Ishikawa (cell line): Measurements from ENCODE around the gene CYSTM1.

ENCODE experiments used
- CEBPB ChIP-seq: IDR thresholded peaks from 2 replicates; pipeline ENCODE4 v1.6.1; 2012
- CREB1 ChIP-seq: IDR thresholded peaks from 2 replicates; pipeline ENCODE4 v1.6.1; 2012; ENCODE audit warnings: low read depth
- EGR1 ChIP-seq: IDR thresholded peaks from 2 replicates; pipeline ENCODE4 v1.6.1; 2012
- EP300 ChIP-seq: IDR thresholded peaks from 2 replicates; pipeline ENCODE4 v1.6.1; 2012; ENCODE audit warnings: borderline replicate concordance
- FOXM1 ChIP-seq: IDR thresholded peaks from 2 replicates; pipeline ENCODE4 v1.6.1; 2012; ENCODE audit warnings: low read depth, borderline replicate concordance
- MAX ChIP-seq: IDR thresholded peaks from 2 replicates; pipeline ENCODE4 v1.6.1; 2012
- NFIC ChIP-seq: IDR thresholded peaks from 2 replicates; pipeline ENCODE4 v1.6.1; 2012
- RAD21 ChIP-seq: IDR thresholded peaks from 2 replicates; pipeline ENCODE4 v1.6.1; 2012; ENCODE audit warnings: low read depth
- REST ChIP-seq: IDR thresholded peaks from 2 replicates; pipeline ENCODE4 v1.6.1; 2012; ENCODE audit warnings: low read depth, mild to moderate bottlenecking
- TAF1 ChIP-seq: IDR thresholded peaks from 2 replicates; pipeline ENCODE4 v1.6.1; 2012; ENCODE audit warnings: low read depth, mild to moderate bottlenecking
- TCF12 ChIP-seq: IDR thresholded peaks from 2 replicates; pipeline ENCODE4 v1.6.1; 2012; ENCODE audit warnings: low read depth
- TEAD4 ChIP-seq: IDR thresholded peaks from 2 replicates; pipeline ENCODE4 v1.6.1; 2012
- USF1 ChIP-seq: IDR thresholded peaks from 2 replicates; pipeline ENCODE4 v1.6.1; 2012
- YY1 ChIP-seq: IDR thresholded peaks from 2 replicates; pipeline ENCODE4 v1.6.1; 2012; ENCODE audit warnings: low read depth
- ZBTB7A ChIP-seq: IDR thresholded peaks from 2 replicates; pipeline ENCODE4 v1.6.1; 2012; ENCODE audit warnings: low read depth

Gene CYSTM1

DNA sequence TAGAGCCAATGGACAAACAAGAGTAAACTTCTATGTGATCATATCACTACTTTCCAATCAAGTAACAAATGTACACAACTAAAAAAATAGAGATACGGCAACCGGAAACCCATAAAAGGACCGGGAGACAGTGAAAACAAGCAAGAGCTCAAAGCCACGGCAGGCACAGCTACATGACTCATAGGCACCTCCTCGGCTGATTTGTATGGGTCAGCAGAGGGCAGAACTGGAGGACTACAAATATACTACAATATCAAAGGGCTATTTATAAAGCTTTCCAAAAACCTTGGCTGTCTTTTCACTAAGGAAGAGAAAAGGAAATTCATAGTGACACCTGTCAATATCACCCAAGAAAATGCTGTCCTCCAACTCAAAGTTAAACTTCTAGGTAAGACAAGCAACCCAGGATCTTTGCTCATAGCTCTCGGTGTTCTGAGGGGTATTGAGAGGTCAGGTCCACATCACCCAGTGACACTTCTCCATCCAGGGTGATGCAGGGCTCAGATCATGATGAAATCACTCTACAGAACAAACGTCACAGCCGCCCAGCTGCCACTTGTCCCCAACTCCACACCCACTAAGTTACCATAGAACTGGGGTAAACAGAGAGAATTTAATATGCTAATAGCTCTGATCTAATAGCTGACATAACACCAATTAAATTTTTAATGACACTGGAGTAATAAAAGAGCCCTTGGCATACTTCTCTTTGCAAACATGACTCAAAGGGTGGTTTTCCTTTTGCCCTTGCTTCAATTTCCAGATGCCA lies 86.6 kb downstream of the CYSTM1 start:
- no peak for TF ChIP-seq CEBPB
- no peak for TF ChIP-seq MAX

DNA sequence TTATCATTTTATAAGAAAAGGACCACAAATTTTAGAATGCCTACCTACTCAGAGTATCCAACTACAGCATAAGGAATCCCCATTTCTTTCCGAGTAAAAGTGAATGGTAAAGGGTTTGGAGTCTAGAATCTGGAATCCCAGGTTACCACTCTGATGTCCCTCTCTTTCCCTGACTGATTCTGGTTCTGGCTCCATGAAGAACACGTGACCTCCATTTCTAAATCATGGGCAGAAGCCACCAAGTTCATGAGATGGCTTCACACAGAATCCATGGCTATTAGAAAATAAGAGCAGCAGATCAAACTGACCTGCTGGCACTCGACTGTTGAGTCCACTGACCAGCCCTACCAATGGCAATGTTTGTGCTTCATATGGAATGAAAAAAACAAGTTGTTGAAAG lies 87.2 kb downstream of the CYSTM1 start:
- TF ChIP-seq TEAD4: no peak
- TF ChIP-seq NFIC: no peak
- TF ChIP-seq CEBPB: no peak
- no peak for TF ChIP-seq ZBTB7A
- TF ChIP-seq REST: no peak
- TF ChIP-seq YY1: no peak

DNA sequence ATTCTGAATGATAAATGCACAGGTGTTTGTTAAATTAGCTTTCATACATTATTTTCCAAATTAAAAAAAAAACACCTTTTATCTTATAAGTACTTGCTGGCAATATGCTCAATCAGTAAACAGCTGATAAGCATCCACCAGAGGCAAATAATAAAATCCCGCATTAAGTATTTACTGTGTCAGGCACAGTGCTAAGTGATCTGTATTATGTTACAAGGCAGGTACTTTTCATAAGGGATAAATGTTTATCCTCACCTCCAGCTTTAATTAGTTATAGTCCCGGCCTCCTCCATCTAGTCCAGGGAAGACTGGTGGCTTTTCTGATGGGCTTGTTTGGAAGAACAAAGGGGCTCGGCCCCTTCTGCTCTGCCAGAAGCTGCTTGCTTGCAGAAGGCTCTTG lies 87.9 kb downstream of the CYSTM1 start:
- TF ChIP-seq TEAD4: no peak
- TF ChIP-seq MAX: no peak
- no peak for TF ChIP-seq REST
- no peak for TF ChIP-seq EP300
- no peak for TF ChIP-seq RAD21
- TF ChIP-seq EGR1: no peak
- no peak for TF ChIP-seq CREB1
- TF ChIP-seq USF1: no peak
- TF ChIP-seq FOXM1: no peak
- no peak for TF ChIP-seq CEBPB
- TF ChIP-seq ZBTB7A: no peak

GRCh38 chr5:140265845-140266244 lies 90.9 kb downstream of the CYSTM1 start:
- no peak for TF ChIP-seq EP300
- no peak for TF ChIP-seq TCF12
- TF ChIP-seq EGR1: no peak

DNA sequence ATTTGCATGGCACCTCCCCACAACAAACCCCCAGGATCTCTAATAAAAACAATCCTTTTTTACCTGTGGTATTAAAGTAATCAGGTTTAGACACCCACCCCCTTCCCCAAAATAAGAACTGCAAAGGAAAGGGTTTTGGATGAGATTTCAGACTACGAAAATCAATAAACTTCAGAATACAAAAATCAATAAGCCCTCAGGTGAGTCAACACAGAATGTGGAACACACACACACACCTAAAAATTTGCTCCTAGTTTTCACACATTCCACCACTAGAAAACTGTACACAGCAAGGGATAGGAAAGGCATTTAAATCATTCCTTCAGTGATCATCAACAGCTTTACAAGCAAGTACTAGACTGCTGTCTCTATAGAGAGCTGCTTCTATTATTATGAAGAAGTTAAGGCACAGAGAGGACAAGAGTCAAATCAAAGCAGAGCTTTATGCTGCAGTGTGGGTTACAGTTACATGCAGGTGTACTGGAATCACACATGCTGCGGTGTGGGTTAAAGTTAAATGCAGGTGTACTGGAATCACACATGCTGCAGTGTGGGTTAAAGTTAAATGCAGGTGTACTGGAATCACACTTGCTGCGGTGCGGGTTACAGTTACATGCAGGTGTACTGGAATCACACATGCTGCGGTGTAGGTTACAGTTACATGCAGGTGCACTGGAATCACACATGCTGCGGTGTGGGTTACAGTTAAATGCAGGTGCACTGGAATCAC lies 91.6 kb downstream of the CYSTM1 start:
- TF ChIP-seq NFIC: no peak
- TF ChIP-seq CREB1: no peak
- no peak for TF ChIP-seq TCF12
- TF ChIP-seq RAD21: no peak
- no peak for TF ChIP-seq CEBPB
- no peak for TF ChIP-seq USF1
- no peak for TF ChIP-seq EP300
- TF ChIP-seq MAX: no peak
- TF ChIP-seq YY1: no peak
- TF ChIP-seq FOXM1: no peak
- TF ChIP-seq EGR1: no peak
- TF ChIP-seq ZBTB7A: no peak
- no peak for TF ChIP-seq TAF1
- TF ChIP-seq TEAD4: no peak
- no peak for TF ChIP-seq REST
